NCI-H2196 treated with DMSO at 0.1 percent for 48 hours (cell line): ENCODE data around the gene RBM14.
"Not testable (repeated sequence)": the region's sequence is repeated elsewhere in the genome, so short reads cannot be mapped to it uniquely, and the experiment has no call there.

Source experiments
- DNase-seq: peaks from one replicate; lab custom pipeline; 2025; ENCODE audit not compliant: unreplicated experiment; lab: John Stamatoyannopoulos, UW

Gene RBM14

GRCh38 chr11:66595245-66595904 is 21.1 kb upstream of the RBM14 start:
- DNase-seq: no peak

DNA sequence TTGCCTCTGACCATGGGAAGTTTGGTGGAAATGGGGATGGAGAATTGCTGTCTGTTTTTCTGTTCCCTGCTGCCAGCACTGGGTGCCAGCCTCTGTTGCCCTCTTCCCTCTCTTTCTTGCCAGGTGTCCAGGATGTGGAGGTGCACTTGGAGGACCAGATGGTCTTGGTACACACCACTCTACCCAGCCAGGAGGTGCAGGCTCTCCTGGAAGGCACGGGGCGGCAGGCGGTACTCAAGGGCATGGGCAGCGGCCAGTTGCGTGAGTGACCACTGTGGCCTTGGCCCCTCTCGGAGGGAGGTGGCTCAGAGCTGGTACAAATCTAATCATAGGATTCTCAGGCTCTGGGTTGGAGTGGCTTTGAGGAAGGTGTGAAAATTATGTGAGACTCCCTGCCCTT is 17.4 kb upstream of the RBM14 start:
- no peak for DNase-seq

GRCh38 chr11:66600219-66600618 is 16.2 kb upstream of the RBM14 start:
- DNase-seq: no peak

DNA sequence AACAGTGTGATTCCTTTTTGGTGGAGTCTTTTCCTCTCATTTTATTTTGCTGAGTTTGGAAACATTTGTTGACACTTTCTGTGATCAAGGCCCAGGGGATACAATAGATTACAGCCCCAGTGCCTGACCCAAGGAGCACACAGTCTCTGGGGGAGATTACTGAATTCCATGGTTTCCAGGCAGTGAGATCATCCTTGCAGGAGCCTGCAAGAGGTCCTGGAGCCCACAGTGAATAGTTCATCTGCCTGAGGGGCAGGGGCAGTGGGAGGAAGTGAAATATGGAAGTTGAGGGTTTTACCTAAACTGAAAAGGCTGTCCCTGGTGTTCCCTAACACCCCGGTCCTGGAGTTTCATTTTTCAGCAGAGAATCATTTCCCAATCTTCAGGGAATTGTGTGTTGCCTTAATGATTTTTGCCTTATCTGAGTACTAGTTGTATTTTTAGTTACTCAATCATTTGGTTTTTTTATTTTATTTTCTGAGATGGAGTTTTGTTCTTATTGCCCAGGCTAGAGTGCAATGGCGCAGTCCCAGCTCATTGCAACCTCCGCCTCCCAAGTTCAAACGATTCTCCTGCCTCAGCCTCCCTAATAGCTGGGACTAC is 15.7 kb upstream of the RBM14 start:
- DNase-seq: no peak

GRCh38 chr11:66603072-66603471 is 13.4 kb upstream of the RBM14 start:
- DNase-seq: no peak

DNA sequence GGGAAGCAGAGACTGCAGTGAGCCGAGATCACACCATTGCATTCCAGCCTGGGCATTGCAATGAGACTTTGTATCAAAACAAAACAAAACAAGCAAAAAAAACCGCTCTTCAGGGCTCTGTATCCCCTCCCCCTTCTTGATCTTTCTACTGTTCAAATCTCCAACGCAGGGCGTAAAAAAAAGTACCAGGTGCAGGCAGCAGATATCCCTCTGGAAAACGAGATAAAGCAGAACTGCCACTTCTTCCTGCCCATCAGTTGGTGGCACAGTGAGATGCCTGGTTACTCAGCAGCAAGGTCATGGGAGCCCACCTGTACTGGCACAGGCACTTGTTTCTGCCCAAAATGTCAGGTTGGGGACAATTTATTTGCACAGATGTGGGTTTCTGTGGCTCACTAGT is 12.3 kb upstream of the RBM14 start:
- no peak for DNase-seq

DNA sequence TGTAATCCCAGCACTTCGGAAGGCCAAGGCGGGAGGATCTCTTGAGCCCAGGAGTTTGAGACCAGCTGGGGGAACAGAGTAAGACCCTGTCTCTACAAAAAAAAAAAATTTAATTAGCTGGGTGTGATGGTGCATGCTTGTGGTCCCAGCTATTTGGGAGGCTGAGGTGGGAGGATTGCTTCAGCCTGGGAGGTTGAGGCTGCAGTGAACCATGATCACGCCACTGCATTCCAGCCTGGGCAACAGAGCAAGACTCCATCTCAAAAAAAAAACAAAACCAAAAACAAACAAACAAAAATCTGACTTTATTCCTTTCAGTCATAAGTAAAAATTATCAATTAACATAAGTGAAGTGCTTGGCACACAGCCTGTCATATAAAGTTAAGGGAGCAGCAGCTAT is 9.8 kb upstream of the RBM14 start:
- DNase-seq: not testable (repeated sequence)

DNA sequence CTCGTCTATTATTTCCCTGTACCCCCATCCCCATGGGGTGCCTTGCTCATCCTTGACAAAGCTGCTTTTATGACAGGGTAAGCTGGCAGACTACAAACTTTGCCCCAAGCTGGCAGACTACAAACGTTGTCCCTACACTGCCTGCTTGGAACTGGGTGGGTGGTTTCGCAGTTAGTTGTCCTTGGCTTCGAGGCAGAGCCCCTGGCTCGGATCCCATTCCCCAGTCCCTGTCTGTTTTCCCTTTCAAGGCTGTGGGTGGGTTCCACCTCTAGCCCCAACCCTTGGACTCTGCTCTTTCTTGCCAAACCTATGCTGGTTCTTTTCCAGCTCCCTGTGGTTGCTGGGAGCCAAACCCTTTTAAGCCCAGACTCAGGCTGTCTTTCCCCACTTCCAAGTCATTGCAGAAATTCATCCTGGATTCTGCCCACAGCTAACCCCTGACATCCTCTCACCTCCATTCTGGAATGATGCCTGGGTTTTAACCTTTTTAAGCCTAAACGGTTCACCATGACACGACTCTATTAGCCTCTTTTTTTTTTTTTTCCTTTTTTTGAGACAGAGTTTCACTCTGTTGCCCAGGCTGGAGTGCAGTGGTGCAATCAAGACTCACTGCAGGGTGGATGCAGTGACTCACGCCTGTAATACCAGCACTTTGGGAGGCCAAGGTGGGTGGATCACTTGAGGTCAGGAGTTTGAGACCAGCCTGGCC is 9.2 kb upstream of the RBM14 start:
- DNase-seq: no peak

- no peak for DNase-seq
Observed at GRCh38 chr11:66609721-66610617, 6.5 kb upstream of the RBM14 start.

DNA sequence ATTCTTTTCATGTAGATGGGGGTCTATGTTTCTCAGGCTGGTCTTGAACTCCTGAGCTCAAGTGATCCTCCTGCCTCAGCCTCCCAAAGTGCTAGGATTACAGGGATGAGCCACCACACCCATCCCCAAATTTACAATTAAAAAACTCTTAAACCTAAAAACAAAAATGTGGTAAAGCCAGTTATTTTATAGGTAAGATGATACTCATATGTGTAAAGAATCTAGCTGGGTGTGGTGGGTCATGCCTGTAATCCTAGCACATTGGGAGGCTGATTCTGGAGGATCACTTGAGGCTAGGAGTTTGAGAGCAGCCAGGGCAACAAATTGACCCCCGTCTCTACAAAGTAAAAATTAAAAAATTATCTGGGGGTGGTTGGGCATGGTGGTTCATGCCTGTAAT is 4.0 kb upstream of the RBM14 start:
- DNase-seq: no peak

DNA sequence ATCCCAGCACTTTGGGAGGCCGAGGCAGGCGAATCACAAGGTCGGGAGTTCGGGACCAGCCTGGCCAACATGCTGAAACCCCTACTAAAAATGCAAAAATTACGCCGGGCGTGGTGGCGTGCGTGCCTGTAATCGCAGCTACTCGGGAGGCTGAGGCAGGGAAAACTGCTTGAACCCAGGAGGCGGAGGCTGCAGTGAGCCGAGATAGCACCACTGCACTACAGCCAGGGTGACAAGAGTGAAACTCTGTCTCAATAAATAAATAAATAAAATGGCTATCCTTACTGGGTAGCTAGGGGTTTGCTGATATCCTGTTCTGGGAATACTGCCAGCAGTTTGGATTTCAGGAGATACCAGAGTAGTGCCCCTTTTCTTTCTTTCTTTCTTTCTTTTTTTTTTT is 2.4 kb upstream of the RBM14 start:
- no peak for DNase-seq

- no peak for DNase-seq
Observed at GRCh38 chr11:66617155-66617834, 865 bp downstream of the RBM14 start.

- DNase-seq: no peak
Observed at GRCh38 chr11:66619080-66619554, 2.7 kb downstream of the RBM14 start.

- no peak for DNase-seq
Observed at GRCh38 chr11:66624450-66624849, 8.0 kb downstream of the RBM14 start.

GRCh38 chr11:66625041-66625751 is 8.8 kb downstream of the RBM14 start:
- DNase-seq: no peak

DNA sequence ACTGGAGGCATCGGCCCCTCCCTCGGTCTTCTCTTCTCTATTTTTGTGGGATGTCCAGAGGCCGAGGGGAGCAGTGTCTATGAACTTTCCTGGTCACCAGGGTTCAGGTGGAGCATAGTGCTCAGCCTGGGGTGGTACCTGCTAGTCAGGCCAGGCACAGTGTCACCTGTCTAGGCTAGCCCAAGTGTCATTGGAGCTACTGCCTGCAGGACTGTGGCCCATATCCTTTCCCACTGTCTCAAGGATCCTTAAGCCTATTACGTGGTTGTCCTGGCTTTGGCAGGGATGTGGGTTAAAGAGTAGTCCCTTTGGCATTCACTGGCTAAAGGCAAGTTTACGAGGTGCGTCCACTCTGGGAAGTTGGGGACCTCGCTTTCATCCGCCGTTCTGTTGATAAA is 9.3 kb downstream of the RBM14 start:
- no peak for DNase-seq

DNA sequence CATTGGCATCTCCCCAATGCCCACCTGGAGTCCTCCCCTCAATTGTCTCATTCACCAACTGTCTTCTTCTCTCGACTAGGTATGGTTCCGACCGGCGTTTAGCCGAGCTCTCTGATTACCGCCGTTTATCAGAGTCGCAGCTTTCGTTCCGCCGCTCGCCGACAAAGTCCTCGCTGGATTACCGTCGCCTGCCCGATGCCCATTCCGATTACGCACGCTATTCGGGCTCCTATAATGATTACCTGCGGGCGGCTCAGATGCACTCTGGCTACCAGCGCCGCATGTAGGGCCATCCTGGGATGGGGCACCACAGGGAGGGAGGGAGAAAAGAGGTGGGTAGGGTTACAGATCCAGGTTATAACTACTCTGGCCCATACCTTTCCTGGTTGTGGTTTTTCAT is 10.0 kb downstream of the RBM14 start:
- no peak for DNase-seq

DNA sequence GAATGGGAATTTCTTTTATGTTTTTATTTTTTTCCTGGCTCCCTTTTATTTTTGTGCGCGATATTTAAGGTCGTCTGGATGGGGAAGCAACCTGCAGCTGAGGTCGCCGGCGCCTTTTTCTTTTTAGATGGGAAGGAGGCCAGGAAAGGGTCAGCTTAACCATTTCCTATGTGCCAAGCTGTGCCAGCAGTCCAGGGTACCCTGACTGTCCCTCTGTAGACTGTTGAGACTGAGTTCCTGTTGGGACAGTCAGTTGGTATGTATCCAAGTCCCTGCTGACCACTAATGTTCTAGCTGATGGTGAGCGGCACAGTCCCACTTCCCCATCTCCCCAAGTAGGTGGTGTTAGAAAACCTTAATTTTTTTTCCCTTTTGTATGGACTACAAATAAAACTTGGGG is 10.5 kb downstream of the RBM14 start:
- no peak for DNase-seq

DNA sequence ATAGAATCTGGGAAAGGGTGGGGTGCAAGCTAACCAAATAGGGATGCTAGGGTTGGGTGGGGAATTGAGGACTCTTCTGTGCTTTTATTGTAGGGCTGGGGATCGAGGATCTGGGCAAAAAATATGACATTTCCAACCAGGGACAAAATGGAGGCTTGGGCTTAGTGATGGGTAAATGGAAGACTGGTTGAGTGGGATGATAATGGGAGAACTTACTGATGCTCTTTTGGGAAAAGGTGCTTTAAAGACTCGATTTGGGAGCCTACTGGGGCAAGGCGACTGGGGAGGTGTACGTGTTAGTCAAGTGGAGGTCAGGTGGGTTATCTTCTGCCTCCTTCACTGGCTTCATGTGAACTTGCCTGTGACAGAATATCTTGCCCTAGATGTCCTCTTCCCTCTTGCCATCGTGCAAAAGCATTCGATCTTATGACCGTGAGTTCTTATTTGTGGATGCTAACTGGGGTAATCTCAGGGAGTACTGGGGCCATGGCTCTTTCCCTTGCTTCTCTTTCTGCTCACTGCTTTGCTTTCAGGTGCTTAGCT is 11.7 kb downstream of the RBM14 start:
- DNase-seq: no peak

DNA sequence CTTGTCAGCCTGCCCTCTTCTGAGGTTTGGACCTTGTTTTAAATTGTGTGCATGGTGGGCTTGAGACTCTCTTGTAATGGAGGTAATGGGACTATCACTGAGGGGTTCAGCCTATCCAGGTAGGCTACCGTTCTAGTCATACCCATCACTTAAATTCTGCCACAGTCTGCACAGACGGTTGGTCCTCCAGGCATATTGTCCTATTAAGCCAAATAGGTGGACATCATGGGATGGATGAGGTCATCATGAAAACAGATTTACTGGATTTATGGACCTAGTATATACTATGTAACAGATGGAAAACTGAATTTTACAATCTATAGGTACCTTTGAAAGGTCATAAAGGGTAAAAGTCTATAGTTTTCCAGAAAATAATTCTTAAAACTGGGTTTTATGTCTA is 12.9 kb downstream of the RBM14 start:
- DNase-seq: no peak
